ENCODE results near the gene SNAP91.

Gene SNAP91

DNA sequence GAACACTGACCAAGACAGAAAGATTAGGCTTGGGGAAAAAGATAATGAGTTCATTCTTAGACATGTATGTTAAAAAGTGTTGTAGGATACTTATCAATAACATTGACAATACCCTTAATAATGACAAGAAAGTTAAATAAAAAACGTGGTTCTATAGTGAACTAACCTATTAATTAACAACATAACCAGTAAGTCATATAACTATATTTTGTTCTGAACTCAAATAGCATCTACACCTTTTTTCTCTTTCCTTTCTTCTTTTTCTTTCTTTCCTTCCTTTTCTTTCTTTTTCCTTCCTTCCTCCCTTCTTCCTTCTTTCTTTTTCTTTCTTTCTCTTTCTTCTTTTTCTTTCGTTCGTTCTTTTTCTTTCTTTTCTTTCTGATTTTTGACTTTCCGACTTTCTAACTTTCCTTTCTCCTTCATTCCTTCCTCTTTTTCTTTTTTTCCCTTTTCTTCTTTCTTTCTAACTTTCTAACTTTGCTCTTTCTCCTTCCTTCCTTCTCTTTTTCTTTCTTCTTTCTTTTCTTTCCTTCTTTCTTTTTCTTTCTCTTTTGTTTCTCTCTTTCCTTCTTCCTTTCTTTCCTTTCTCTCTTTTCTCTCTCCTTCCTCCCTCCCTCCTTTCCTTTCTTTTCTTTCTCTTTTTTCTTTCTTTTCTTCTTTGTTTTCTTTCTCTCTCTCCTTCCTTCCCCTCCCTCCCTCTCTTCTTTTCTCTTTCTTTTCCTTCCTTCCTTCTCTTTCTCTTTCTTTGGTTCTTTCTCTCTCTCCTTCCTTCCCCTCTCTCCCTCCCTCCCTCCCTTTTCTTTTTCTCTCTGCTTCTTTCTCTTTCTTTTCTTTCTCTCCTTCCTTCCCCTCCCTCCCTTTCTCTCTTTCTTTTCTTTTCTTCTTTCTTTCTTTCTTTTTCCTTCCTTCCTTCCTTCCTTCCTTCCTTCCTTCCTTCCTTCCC lies 172.0 kb downstream of the SNAP91 start:
- DNase-seq (ENCODE audit: low spot score), result no peak

DNA sequence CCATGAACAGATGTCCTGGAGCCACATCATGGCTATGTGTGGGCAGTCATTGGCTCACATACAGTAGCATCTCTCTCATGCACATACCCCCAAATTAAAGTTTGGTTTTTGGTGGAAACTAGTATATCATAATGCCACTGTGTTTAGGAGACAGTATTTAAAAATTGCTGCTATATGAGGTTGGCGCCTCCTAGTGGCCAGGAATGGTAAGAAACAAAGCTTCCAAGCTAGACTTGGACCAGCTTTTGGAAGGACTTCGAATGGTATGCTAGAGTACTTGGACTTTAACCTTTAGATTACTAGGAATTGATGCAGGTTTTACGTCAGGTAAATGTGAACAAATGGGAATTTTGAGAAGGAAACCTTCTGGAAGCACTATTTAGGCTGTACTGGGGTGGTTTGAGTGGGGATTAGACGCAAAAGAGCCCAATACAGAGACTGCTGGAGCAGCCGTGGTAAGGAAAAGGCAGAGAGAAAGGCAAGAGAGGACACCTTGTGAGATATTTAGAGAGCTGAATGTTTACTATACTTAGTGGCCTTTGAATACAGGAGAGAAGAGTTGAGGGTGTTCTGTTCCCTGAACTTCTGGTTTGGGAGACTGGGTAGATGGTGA lies 172.8 kb downstream of the SNAP91 start:
- no peak for DNase-seq (ENCODE audit: low spot score)

- no peak for DNase-seq (ENCODE audit: low spot score)
Observed at GRCh38 chr6:83518816-83519480, 190.0 kb downstream of the SNAP91 start.

DNA sequence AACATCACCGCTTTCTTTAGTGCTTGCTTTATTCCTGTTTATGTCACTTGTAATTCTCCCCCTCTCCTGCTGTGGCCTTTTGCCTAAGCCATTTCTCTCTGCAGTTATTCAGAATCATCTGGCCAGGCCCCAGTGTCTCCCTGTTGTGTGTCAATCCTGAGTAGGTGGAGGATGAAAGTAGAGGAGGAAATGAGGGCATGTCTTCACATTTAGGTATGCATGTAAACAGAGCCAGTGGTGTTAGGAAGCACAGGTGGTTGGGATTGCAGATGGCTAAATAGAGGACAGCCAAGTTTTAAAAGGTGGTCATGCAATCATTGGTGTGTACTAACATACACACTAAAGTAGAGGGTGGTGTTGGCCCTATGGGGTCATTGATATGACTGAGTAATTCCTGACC lies 191.4 kb downstream of the SNAP91 start:
- no peak for DNase-seq (ENCODE audit: low spot score)

GRCh38 chr6:83514866-83515466 lies 193.9 kb downstream of the SNAP91 start:
- DNase-seq (ENCODE audit: low spot score), result peak; percentile 21

GRCh38 chr6:83514466-83514865 lies 194.4 kb downstream of the SNAP91 start:
- no peak for DNase-seq (ENCODE audit: low spot score)

- DNase-seq (ENCODE audit: low spot score), result no peak
Observed at GRCh38 chr6:83511901-83512681, 196.8 kb downstream of the SNAP91 start, which contains the start of gene PRSS35. Gene PRSS35, plus strand, starts transcription at chr6:83512534. Its CDS starts 10,908 bp downstream, at chr6:83523442.

DNA sequence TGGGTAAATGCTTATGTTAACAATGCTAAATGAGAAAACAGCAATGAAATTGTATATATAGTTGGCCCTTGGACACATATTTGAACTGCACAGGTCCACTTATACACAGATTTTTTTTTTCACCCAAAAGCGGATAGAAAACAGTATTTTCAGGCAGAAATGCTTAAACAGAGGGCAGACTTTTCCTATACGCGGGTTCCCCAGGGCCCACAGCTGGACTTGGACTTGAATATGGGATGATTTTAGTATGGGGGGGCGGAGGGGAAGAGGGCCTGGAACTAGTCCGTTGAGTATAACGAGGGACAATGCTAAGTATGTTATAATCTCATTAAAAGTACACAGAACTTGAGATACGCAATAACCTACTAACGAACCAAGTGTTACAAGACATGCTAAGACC lies 197.6 kb downstream of the SNAP91 start:
- DNase-seq (ENCODE audit: low spot score), result no peak

DNA sequence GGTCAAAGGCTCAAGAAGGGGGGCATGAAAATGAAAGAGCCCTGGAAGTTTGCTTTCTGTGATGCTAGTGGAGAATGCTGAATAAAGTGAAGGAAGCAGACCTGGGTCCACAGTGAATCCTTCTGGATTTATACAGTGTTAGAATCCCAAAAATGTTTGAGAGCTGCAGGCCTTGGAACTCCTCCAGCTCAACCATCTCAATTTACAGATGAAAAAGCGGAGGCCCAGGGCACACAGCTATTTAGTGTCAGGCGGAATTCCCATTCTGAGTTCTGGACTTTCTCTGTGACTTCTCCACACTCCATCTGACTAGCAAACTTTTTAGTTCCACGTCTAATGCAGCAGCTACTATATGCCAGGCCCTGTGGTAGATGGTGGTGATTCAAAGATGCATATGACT lies 198.1 kb downstream of the SNAP91 start:
- no peak for DNase-seq (ENCODE audit: low spot score)

GRCh38 chr6:83509441-83509840 lies 199.5 kb downstream of the SNAP91 start:
- no peak for DNase-seq (ENCODE audit: low spot score)

DNA sequence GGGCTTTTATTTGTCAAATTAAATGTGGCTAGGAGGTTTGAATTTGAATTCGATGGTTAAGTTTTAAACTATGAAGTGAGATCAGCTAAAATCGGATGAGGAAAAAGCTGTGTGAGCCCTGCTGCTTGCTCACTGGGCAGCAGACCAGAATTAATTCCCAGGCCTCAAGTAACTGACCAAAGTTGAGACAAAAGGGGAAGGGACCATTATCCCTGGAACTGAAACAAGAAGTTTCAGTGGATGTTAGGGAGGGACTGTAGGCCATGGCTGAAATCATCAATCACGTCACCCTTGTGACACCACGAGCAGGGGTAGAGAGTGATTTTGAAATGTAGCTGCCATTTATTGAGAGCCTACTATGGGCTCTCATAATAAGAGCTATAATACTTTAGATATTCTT lies 203.5 kb downstream of the SNAP91 start:
- no peak for DNase-seq (ENCODE audit: low spot score)
